ENCODE data around the gene CHMP3. TPM values are rescaled to one million over a fixed set of nuclear protein-coding genes. Genes with fewer than 3 reads are reported as not detected.

The CHMP3 gene
- total and polyA plus RNA-seq, 8 donors, result 25.7 to 87.6 (median 70.9) TPM

DNA sequence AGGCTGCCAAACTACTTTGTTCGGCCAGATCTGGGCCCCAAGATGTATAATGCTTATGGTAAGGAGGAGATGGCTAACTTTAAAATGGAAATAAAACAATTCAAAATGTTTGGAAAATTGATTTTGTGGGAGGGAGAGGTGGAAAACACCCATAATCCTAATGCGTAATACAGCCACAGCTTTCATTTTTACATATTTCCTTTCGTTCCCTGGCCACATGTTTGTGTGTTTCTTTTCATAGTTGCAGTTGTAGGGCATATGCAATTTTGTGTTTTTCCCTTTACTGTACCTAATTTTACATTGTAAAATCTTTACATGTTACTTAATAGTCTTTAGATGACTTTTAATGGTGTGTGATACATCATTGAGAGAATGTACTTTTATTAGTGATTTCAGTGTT is 77.4 kb downstream of the CHMP3 start:
- H3K27ac ChIP-seq, result no peak overlapping the region
- no peak overlapping the region for H3K4me3 ChIP-seq
- H3K9me3 ChIP-seq, result no peaks in the 10 kb centered on the region
- DNase-seq, result no peak
- H3K36me3 ChIP-seq, result peaks cover 8 to 84% (median 32%) of the 10 kb centered on the region in 3 donors
- H3K27me3 ChIP-seq, result no peaks in the 10 kb centered on the region
- intact Hi-C loops (cut with DNase I), result no loop called here
- TF ChIP-seq, protein P1, sequence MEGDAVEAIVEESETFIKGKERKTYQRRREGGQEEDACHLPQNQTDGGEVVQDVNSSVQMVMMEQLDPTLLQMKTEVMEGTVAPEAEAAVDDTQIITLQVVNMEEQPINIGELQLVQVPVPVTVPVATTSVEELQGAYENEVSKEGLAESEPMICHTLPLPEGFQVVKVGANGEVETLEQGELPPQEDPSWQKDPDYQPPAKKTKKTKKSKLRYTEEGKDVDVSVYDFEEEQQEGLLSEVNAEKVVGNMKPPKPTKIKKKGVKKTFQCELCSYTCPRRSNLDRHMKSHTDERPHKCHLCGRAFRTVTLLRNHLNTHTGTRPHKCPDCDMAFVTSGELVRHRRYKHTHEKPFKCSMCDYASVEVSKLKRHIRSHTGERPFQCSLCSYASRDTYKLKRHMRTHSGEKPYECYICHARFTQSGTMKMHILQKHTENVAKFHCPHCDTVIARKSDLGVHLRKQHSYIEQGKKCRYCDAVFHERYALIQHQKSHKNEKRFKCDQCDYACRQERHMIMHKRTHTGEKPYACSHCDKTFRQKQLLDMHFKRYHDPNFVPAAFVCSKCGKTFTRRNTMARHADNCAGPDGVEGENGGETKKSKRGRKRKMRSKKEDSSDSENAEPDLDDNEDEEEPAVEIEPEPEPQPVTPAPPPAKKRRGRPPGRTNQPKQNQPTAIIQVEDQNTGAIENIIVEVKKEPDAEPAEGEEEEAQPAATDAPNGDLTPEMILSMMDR (IDR thresholded peaks at IDR 0.05), result no peak
- no peak for FAIRE-seq
- 92 to 94% methylated on average over 3 of the region's 3 CpGs for WGBS, 2 donors
- peaks cover 4 to 23% (median 10%) of the 10 kb centered on the region in 3 donors for H3K4me1 ChIP-seq
- ATAC-seq, result no peak

DNA sequence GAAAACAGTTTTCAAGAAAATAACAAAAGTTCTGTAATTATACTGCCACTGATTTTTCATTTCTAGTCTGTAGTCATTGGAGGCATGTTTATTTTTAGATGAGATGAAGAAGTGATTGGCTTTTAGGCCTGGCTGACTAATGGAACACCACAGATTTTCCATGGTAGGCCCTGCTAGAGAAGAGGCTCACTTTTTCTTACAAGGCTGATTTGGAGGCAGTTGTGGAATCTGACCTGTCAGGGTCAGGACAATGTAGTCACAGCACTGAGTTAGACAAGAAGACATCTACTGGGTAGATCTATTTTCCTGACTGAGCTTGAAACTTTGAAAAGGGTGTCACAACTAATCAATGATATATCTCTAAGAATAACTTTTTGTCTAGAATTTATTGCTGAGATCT is 78.1 kb downstream of the CHMP3 start:
- intact Hi-C loops (cut with DNase I), result no loop called here
- H3K27me3 ChIP-seq, result no peaks in the 10 kb centered on the region
- peaks cover 8 to 91% (median 39%) of the 10 kb centered on the region in 3 donors for H3K36me3 ChIP-seq
- TF ChIP-seq, protein P1 (IDR thresholded peaks at IDR 0.05), result no peak
- no peak overlapping the region for H3K4me3 ChIP-seq
- DNase-seq (no peak), FAIRE-seq (no peak), ATAC-seq (no peak)
- H3K4me1 ChIP-seq, result peaks cover 0 to 16% (median 4%) of the 10 kb centered on the region in 3 donors
- no peak overlapping the region for H3K27ac ChIP-seq
- no peaks in the 10 kb centered on the region for H3K9me3 ChIP-seq

DNA sequence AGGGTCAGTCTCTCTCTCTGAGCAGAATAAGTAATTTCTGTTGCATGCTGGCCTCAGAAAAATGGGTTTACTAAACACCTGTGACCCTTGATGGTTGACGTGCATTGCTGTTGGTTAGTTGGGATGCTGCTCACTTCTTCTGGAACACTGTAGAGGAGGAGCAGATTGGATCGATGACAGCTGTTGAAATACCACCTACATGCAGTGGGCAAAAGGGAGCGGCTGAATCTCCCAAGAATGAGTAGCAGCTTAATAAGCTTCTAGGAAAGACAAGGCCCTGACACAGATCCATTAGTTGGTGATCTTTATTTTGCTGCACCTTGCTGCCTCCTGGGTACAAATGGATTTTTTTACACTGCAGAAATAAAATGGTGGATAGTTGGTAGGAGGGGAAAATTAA is 78.9 kb downstream of the CHMP3 start:
- H3K4me1 ChIP-seq, result peaks cover 0 to 12% (median 0%) of the 10 kb centered on the region in 3 donors
- no peak for ATAC-seq
- H3K36me3 ChIP-seq, result peaks cover 8 to 86% (median 39%) of the 10 kb centered on the region in 3 donors
- TF ChIP-seq, protein P1 (IDR thresholded peaks at IDR 0.05), result no peak
- no peak overlapping the region for H3K4me3 ChIP-seq
- no peaks in the 10 kb centered on the region for H3K27me3 ChIP-seq
- H3K9me3 ChIP-seq, result no peaks in the 10 kb centered on the region
- no peak overlapping the region for H3K27ac ChIP-seq
- WGBS, 2 donors, result 94 to 97% methylated on average over 3 of the region's 3 CpGs
- intact Hi-C loops (cut with DNase I), result no loop called here
- no peak for DNase-seq
- FAIRE-seq, result no peak

DNA sequence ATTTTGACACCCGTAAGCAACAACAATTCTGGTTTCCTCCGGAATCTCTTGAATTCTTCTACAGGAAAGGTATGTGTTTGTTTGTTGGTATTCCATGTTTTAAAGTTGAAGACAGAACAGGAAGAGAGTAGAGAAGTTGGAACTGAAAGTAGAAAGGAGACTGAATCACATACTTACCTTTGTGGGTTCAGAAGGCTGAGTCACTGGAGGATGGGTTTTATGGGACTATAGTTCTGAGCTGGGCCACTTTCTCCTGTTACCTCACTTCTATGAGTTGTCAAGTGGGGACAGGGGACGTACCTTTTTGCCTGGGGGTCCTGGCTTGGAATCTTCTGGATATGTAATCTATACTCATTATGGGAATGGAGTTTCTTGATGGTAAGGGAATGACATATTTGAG is 81.2 kb downstream of the CHMP3 start:
- Histone ChIP-seq H3K4me3 (no peak overlapping the region), H3K9me3 (no peaks in the 10 kb centered on the region), H3K4me1 (peaks cover 2 to 11% (median 5%) of the 10 kb centered on the region in 3 donors), H3K27ac (no peak overlapping the region), H3K36me3 (peaks cover 2 to 78% (median 39%) of the 10 kb centered on the region in 3 donors), H3K27me3 (no peaks in the 10 kb centered on the region)
- WGBS, 2 donors, result 94 to 95% methylated on average over 3 of the region's 3 CpGs
- intact Hi-C loops (cut with DNase I), result no loop called here
- no peak for DNase-seq
- FAIRE-seq, result no peak
- TF ChIP-seq, protein P1 (IDR thresholded peaks at IDR 0.05), result no peak
- no peak for ATAC-seq

DNA sequence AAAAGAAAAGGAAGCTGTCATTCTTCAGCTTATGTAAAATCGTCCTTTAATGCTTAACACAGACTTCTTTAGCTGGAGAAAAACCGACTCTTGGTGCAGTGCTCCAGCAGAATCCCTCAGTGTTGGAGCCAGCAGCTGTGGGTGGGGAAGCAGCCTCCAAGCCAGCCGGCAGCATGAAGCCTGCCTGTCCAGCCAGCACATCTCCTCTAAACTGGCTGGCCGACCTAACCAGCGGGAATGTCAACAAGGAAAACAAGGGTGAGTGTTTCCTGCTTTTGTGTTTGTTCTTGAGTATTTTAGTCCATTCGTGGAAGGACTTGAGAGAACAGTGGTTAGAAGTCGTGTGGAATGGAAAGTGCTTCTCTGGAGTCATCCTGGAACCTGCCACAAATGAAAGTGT is 83.1 kb downstream of the CHMP3 start:
- intact Hi-C loops (cut with DNase I), result no loop called here
- ATAC-seq (peak in 3 of 4 donors; percentile 40 to 61 (median 60)), DNase-seq (no peak), FAIRE-seq (no peak)
- WGBS, 2 donors, result 36% methylated on average over 7 of the region's 7 CpGs
- H3K4me1 ChIP-seq, result peaks cover 11 to 16% (median 11%) of the 10 kb centered on the region in 3 donors
- no peak overlapping the region for H3K4me3 ChIP-seq
- no peaks in the 10 kb centered on the region for H3K9me3 ChIP-seq
- peaks cover 2 to 62% (median 32%) of the 10 kb centered on the region in 3 donors for H3K36me3 ChIP-seq
- peak overlapping the region in 1 of 4 donors; percentile 5 for H3K27ac ChIP-seq
- TF ChIP-seq, protein P1 (IDR thresholded peaks at IDR 0.05), result no peak
- H3K27me3 ChIP-seq, result no peaks in the 10 kb centered on the region
